Breast epithelium (tissue), 4 donors: ENCODE data around the gene GPATCH8. TPM values are rescaled to one million over a fixed set of nuclear protein-coding genes. Genes with fewer than 3 reads are reported as not detected.
A peak's percentile ranks its signal among the peaks of the same experiment; 100 is the strongest.

Experiments
- DNase-seq, 2 donors: peaks; one replicate each; pipeline ENCODE4 v3.0.0-alpha.2; 2019; ENCODE audit warnings: low spot score in 2 of 2
- H3K27ac ChIP-seq, 2 donors: fragments of 200-600 bp; sonication (generic) in 1 of 2; one replicate each; pipeline ENCODE4 v1.5.1; 2016 to 2019; ENCODE audit warnings: mild to moderate bottlenecking in 1 of 2
- H3K27me3 ChIP-seq, 2 donors: fragments of 200-600 bp; sonication (generic) in 1 of 2; one replicate each; pipeline versions ENCODE4 v1.5.1 to v1.6.0; 2017 to 2019; ENCODE audit warnings: control low read depth in 1 of 2, mild to moderate bottlenecking in 1 of 2
- H3K36me3 ChIP-seq: fragments of 200-600 bp; one replicate; pipeline ENCODE4 v1.5.1; 2019
- H3K4me1 ChIP-seq, 2 donors: fragments of 200-600 bp; sonication (generic); one replicate each; pipeline ENCODE4 v1.5.1; 2016 to 2019; ENCODE audit warnings: control low read depth in 1 of 2
- H3K4me3 ChIP-seq, 3 donors: fragments of 200-600 bp; sonication (generic); 1 replicate in 2 of 3; 2 replicates in 1 of 3; pipeline ENCODE4 v1.5.1; 2016 to 2019; ENCODE audit warnings: mild to moderate bottlenecking in 3 of 3, moderate library complexity in 2 of 3
- H3K9me3 ChIP-seq, 2 donors: fragments of 200-600 bp; sonication (generic) in 1 of 2; one replicate each; pipeline ENCODE4 v1.5.1; 2016 to 2019; ENCODE audit warnings: control low read depth in 1 of 2
- POLR2A ChIP-seq: fragments of 450-650 bp; IDR thresholded peaks from one replicate; pipeline ENCODE4 v1.6.1; 2016; ENCODE audit warnings: antibody characterized with exemption, mild to moderate bottlenecking, moderate library complexity
- POLR2AphosphoS5 ChIP-seq, 3 donors: sonication (generic); formaldehyde crosslinking; IDR thresholded peaks; one replicate each; pipeline ENCODE4 v1.6.1; 2017; ENCODE audit warnings: antibody characterized with exemption in 3 of 3
- intact Hi-C: fragments of 100-400 bp; cut with DNase I; formaldehyde crosslinking; loops from one replicate; pipeline ENCODE4 v1.15.1; 2023; ENCODE audit warnings: low total_unique reads
- total RNA-seq, 3 donors: library from RNA; depleted of rRNA; stranded (reverse); fragments of >200 nt; gene quantifications; one replicate each; pipeline ENCODE4 v1.1.0, GENCODE V29; 2016
- TF ChIP-seq, protein P1 (sequence below), 3 donors: fragments of 450-650 bp; IDR thresholded peaks; one replicate each; pipeline ENCODE4 v1.5.1; 2016 to 2017; ENCODE audit warnings: antibody characterized with exemption in 3 of 3, mild to moderate bottlenecking in 3 of 3, moderate library complexity in 3 of 3

GPATCH8 gene
- total RNA-seq, 3 donors from 2014 or later, result 36.8 to 62.5 (median 51.5) TPM

DNA sequence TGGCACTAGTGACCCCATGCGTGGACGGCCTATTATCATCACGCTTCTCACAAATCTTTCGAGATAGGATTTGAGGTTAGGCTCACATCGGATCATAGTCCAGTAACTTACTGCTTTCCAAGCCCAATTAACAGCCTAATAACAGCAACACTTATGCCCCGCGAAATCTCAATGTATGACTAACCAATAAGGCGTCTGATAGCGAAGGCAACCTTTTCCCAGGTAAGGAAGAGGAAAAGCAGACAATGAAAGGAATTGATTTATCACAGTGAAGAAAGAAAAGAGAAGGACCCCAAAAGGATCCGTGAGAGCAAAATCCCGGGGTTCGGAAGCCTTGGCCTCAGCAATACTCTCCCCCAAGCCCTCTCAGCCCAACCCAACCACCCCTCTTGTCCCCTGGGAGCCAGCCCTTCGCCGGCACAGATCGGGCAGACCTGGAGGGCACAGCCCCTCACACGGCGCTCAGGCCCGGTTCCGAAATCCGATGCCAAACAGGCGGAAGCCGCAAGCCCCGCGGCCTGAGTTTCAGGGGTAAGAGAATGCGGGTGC lies 534 bp downstream of the GPATCH8 start:
- Histone ChIP-seq H3K27me3 (no peaks in the 10 kb centered on the region), H3K36me3 (no peaks in the 10 kb centered on the region), H3K4me1 (peaks cover 0 to 12% of the 10 kb centered on the region in 2 donors), H3K27ac (peak overlapping the region; percentile 90 to 92), H3K9me3 (no peaks in the 10 kb centered on the region), H3K4me3 (peak overlapping the region; percentile 85 to 89 (median 86))
- intact Hi-C loops, result no loop called here
- DNase-seq, result peak in 1 of 2 donors; percentile 21
- no peak for TF ChIP-seq POLR2AphosphoS5 (IDR thresholded peaks at IDR 0.05)
- TF ChIP-seq, protein P1, sequence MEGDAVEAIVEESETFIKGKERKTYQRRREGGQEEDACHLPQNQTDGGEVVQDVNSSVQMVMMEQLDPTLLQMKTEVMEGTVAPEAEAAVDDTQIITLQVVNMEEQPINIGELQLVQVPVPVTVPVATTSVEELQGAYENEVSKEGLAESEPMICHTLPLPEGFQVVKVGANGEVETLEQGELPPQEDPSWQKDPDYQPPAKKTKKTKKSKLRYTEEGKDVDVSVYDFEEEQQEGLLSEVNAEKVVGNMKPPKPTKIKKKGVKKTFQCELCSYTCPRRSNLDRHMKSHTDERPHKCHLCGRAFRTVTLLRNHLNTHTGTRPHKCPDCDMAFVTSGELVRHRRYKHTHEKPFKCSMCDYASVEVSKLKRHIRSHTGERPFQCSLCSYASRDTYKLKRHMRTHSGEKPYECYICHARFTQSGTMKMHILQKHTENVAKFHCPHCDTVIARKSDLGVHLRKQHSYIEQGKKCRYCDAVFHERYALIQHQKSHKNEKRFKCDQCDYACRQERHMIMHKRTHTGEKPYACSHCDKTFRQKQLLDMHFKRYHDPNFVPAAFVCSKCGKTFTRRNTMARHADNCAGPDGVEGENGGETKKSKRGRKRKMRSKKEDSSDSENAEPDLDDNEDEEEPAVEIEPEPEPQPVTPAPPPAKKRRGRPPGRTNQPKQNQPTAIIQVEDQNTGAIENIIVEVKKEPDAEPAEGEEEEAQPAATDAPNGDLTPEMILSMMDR (IDR thresholded peaks at IDR 0.05), result no peak
- TF ChIP-seq POLR2A, result no peak

DNA sequence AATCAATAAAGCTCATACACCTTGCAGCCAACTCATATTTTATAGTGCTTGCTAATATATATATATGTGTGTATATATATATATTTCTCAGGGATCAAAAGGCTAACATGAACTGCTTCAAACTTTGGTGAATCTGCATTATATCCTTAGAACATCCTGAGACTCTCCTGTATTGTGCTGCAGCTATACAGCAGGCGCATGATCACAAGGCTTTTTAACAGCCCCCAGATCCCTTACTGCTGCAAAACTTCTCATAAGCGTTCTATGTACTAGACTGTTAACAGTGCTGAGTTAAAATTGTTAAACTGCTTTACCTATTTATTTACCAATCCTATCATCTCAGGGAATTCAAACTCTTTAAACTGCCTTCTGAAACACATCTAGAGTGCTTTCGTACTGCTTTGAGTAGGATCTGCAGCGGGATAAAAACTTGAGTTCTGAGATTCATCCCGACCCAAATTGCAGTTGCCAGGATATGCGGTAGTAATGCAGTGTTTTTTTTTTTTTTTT lies 1.3 kb downstream of the GPATCH8 start:
- no peaks in the 10 kb centered on the region for H3K9me3 ChIP-seq
- no peak for DNase-seq
- H3K4me3 ChIP-seq, result peak overlapping the region; percentile 85 to 89 (median 86)
- H3K27me3 ChIP-seq, result no peaks in the 10 kb centered on the region
- TF ChIP-seq, protein P1 (IDR thresholded peaks at IDR 0.05), result no peak
- TF ChIP-seq POLR2AphosphoS5 (IDR thresholded peaks at IDR 0.05), result no peak
- TF ChIP-seq POLR2A, result no peak
- H3K4me1 ChIP-seq, result peaks cover 0 to 12% of the 10 kb centered on the region in 2 donors
- H3K36me3 ChIP-seq, result no peaks in the 10 kb centered on the region
- intact Hi-C loops, result no loop called here
- H3K27ac ChIP-seq, result no peak overlapping the region

DNA sequence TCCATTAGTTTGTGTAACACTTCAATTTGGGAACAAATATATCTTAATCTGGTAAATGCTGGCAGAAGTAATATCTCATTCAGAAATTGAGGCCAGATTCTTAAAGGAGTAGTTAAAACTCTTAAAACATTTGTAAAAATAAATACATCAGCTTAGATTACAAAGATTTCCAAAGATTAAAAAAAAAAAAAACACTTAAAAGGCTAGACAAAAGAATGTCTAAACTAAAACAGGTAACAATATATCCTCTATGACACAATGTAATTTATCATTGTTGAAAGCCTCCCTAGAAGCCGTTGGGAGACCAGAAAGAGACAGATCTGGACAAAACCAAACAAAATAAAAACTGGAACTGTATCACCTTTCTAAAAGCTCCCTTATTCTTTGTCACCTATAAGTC lies 3.5 kb downstream of the GPATCH8 start:
- no peaks in the 10 kb centered on the region for H3K9me3 ChIP-seq
- intact Hi-C loops, result no loop called here
- no peak for TF ChIP-seq POLR2AphosphoS5 (IDR thresholded peaks at IDR 0.05)
- no peak for TF ChIP-seq POLR2A
- TF ChIP-seq, protein P1 (IDR thresholded peaks at IDR 0.05), result no peak
- no peak overlapping the region for H3K4me3 ChIP-seq
- DNase-seq, result no peak
- no peak overlapping the region for H3K27ac ChIP-seq
- no peaks in the 10 kb centered on the region for H3K36me3 ChIP-seq
- H3K27me3 ChIP-seq, result no peaks in the 10 kb centered on the region
- H3K4me1 ChIP-seq, result peaks cover 0 to 12% of the 10 kb centered on the region in 2 donors

DNA sequence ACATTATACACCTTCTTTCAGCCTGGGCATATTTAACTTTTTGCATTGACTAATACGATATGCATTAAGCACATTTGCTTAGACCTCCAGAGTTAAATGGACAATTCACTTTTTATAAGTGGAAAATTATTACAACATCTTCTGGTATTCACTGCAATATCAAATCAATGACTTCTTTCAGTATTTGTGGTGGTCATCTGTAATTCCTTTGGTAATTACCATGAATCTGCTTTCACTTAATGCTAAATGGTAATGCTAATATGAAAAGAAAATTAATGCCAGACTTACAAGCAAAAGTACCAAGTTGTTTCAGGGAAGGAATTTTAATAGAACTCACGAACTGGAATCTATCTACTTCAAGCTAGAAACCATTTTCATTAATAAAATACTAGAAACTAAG lies 6.4 kb downstream of the GPATCH8 start:
- no peak overlapping the region for H3K27ac ChIP-seq
- H3K4me1 ChIP-seq, result peaks cover 0 to 12% of the 10 kb centered on the region in 2 donors

DNA sequence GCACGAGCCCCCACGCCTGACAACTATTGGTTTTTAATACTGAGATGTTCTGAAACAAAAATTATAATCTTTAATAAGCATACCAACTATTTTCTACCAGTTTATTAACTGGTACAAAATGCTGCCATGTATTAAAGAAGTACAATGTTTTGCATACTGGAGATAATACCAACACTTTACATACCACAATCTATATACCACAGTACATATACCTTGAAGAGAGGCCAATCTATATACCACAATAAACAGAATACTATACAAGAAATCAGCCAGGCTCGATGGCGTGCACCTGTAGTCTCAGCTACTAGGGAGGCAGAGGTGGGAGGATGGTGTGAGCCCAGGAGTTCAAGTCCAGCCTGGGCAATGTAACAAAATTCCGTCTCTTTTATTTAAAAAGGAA lies 9.9 kb downstream of the GPATCH8 start:
- H3K4me3 ChIP-seq, result no peak overlapping the region
- no peaks in the 10 kb centered on the region for H3K9me3 ChIP-seq
- no peaks in the 10 kb centered on the region for H3K27me3 ChIP-seq
- TF ChIP-seq, protein P1 (IDR thresholded peaks at IDR 0.05), result no peak
- TF ChIP-seq POLR2A, result no peak
- TF ChIP-seq POLR2AphosphoS5 (IDR thresholded peaks at IDR 0.05), result no peak
- no peaks in the 10 kb centered on the region for H3K4me1 ChIP-seq
- no peak for DNase-seq
- no peaks in the 10 kb centered on the region for H3K36me3 ChIP-seq
- no peak overlapping the region for H3K27ac ChIP-seq
- intact Hi-C loops, result no loop called here

More for the DNA sequence above, 6.4 kb downstream of the GPATCH8 start:
- intact Hi-C loops, result no loop called here
- TF ChIP-seq POLR2A, result no peak
- no peak for TF ChIP-seq POLR2AphosphoS5 (IDR thresholded peaks at IDR 0.05)
- no peak overlapping the region for H3K4me3 ChIP-seq
- no peak for DNase-seq
- no peaks in the 10 kb centered on the region for H3K36me3 ChIP-seq
- no peaks in the 10 kb centered on the region for H3K27me3 ChIP-seq
- H3K9me3 ChIP-seq, result no peaks in the 10 kb centered on the region
